ENCODE results near the gene TLL2.

TLL2 gene

DNA sequence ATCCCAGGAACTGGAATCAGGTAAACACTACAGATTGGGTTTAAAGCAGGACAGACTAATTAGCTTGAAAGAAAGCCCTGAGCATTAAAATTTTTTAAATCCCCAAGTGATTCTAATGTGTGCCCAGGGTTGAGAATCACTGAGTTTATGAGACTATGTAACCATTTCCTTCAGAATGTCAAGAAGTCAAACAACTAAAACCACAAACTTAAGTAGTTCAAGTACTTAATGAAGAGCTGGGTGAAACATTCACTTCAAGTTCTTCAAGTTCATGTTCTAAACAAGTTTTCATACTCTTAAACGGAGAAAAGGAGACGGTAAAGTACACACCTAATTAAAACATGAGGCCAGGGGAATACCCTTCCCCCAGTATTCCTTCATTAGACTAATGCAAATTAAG is 28.2 kb upstream of the TLL2 start:
- no peaks in the 10 kb centered on the region for H3F3A ChIP-seq (ENCODE audit: low read depth)
- H3K9me2 ChIP-seq (replicated peaks; ENCODE audit: low read depth, low read length) = no peaks in the 10 kb centered on the region
- H3K27me3 ChIP-seq (ENCODE audit: insufficient read depth, low read length, poor library complexity, severe bottlenecking) = no peaks in the 10 kb centered on the region
- no peak overlapping the region for H3K9ac ChIP-seq (ENCODE audit: low read depth, low read length, poor library complexity, severe bottlenecking)
- peaks cover 83% of the 10 kb centered on the region for H3K36me3 ChIP-seq (ENCODE audit: insufficient read depth, low read length)
- peaks cover 12% of the 10 kb centered on the region; the same call in 1 of the 2 replicates for H3K79me2 ChIP-seq (ENCODE audit: insufficient read depth, low read length)
- no peak overlapping the region for H3K4me2 ChIP-seq (ENCODE audit: low read depth, low read length, poor library complexity, severe bottlenecking)
- no peak overlapping the region for H3K4me3 ChIP-seq (ENCODE audit: low read length, poor library complexity, severe bottlenecking)
- TF ChIP-seq, protein P1, sequence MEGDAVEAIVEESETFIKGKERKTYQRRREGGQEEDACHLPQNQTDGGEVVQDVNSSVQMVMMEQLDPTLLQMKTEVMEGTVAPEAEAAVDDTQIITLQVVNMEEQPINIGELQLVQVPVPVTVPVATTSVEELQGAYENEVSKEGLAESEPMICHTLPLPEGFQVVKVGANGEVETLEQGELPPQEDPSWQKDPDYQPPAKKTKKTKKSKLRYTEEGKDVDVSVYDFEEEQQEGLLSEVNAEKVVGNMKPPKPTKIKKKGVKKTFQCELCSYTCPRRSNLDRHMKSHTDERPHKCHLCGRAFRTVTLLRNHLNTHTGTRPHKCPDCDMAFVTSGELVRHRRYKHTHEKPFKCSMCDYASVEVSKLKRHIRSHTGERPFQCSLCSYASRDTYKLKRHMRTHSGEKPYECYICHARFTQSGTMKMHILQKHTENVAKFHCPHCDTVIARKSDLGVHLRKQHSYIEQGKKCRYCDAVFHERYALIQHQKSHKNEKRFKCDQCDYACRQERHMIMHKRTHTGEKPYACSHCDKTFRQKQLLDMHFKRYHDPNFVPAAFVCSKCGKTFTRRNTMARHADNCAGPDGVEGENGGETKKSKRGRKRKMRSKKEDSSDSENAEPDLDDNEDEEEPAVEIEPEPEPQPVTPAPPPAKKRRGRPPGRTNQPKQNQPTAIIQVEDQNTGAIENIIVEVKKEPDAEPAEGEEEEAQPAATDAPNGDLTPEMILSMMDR (conservative IDR thresholded peaks at IDR 0.05; ENCODE audit: low read length) = no peak
- TF ChIP-seq EZH2phosphoT487 (IDR thresholded peaks at IDR 0.05; ENCODE audit: borderline replicate concordance) = no peak
- H3K4me1 ChIP-seq (ENCODE audit: insufficient read depth, low read length, poor library complexity, severe bottlenecking) = no peaks in the 10 kb centered on the region
- H3K9me3 ChIP-seq (ENCODE audit: insufficient read depth, low read depth, low read length) = no peaks in the 10 kb centered on the region
- H4K20me1 ChIP-seq (ENCODE audit: insufficient read depth, low read length, poor library complexity, severe bottlenecking) = peaks cover 23% of the 10 kb centered on the region
- no peak overlapping the region for H2AFZ ChIP-seq (ENCODE audit: low read length)

DNA sequence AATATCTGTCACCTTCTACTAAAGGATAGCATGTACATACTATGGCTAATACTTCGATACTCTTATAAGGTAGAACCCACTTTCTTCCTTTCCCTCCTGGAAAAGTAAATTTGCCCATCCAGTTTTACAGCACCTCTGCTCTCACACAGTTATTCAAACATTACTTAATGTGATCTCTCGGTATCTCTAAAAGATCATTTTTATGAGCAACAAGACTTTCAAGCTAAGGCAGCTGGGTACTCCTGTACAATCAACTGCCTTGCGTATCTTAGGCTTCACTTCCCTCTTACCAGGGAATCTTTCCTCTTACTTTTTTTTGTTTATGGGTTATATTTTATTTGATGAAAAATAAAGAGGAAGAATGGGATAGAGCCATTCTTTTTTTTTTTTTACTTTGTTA is 26.5 kb upstream of the TLL2 start:
- no peaks in the 10 kb centered on the region for H3K9me2 ChIP-seq (replicated peaks; ENCODE audit: low read depth, low read length)
- H3K4me2 ChIP-seq (ENCODE audit: low read depth, low read length, poor library complexity, severe bottlenecking) = no peak overlapping the region
- peaks cover 18% of the 10 kb centered on the region for H4K20me1 ChIP-seq (ENCODE audit: insufficient read depth, low read length, poor library complexity, severe bottlenecking)
- no peak for TF ChIP-seq EZH2phosphoT487 (IDR thresholded peaks at IDR 0.05; ENCODE audit: borderline replicate concordance)
- TF ChIP-seq, protein P1 (conservative IDR thresholded peaks at IDR 0.05; ENCODE audit: low read length) = no peak
- H3F3A ChIP-seq (ENCODE audit: low read depth) = no peaks in the 10 kb centered on the region
- H3K4me3 ChIP-seq (ENCODE audit: low read length, poor library complexity, severe bottlenecking) = no peak overlapping the region
- peaks cover 23% of the 10 kb centered on the region; the same call in 1 of the 2 replicates for H3K79me2 ChIP-seq (ENCODE audit: insufficient read depth, low read length)
- H3K9ac ChIP-seq (ENCODE audit: low read depth, low read length, poor library complexity, severe bottlenecking) = no peak overlapping the region
- H3K4me1 ChIP-seq (ENCODE audit: insufficient read depth, low read length, poor library complexity, severe bottlenecking) = no peaks in the 10 kb centered on the region
- H3K27me3 ChIP-seq (ENCODE audit: insufficient read depth, low read length, poor library complexity, severe bottlenecking) = no peaks in the 10 kb centered on the region
- H2AFZ ChIP-seq (ENCODE audit: low read length) = no peak overlapping the region
- no peaks in the 10 kb centered on the region for H3K9me3 ChIP-seq (ENCODE audit: insufficient read depth, low read depth, low read length)
- peaks cover 71% of the 10 kb centered on the region for H3K36me3 ChIP-seq (ENCODE audit: insufficient read depth, low read length)

DNA sequence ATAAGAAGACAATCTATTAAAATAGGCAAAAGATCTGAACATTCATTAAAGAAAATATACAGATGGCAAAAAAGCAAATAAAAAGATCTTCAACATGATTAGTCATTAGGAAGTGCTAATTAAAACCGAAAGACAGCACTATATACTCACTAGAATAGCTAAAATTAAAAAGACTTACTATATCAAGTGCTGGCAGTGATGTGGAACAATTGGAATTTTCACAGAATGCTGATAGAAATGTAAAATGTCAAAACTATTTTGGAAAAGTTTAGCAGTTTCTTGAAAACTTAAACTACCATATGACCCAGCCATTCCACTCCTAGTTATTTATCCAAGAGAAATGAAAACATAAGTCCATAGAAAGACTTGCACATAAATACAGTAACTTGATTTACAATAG is 25.0 kb upstream of the TLL2 start:
- Histone ChIP-seq H3K4me1 (ENCODE audit: insufficient read depth, low read length, poor library complexity, severe bottlenecking) (no peaks in the 10 kb centered on the region), H3K4me2 (ENCODE audit: low read depth, low read length, poor library complexity, severe bottlenecking) (no peak overlapping the region), H2AFZ (ENCODE audit: low read length) (no peak overlapping the region), H3K9ac (ENCODE audit: low read depth, low read length, poor library complexity, severe bottlenecking) (no peak overlapping the region), H3K9me2 (replicated peaks; ENCODE audit: low read depth, low read length) (no peaks in the 10 kb centered on the region), H3F3A (ENCODE audit: low read depth) (no peaks in the 10 kb centered on the region), H4K20me1 (ENCODE audit: insufficient read depth, low read length, poor library complexity, severe bottlenecking) (peaks cover 24% of the 10 kb centered on the region), H3K79me2 (ENCODE audit: insufficient read depth, low read length) (peaks cover 28% of the 10 kb centered on the region), H3K36me3 (ENCODE audit: insufficient read depth, low read length) (peaks cover 67% of the 10 kb centered on the region), H3K9me3 (ENCODE audit: insufficient read depth, low read depth, low read length) (no peaks in the 10 kb centered on the region), H3K4me3 (ENCODE audit: low read length, poor library complexity, severe bottlenecking) (no peak overlapping the region), H3K27me3 (ENCODE audit: insufficient read depth, low read length, poor library complexity, severe bottlenecking) (no peaks in the 10 kb centered on the region)
- TF ChIP-seq, protein P1 (conservative IDR thresholded peaks at IDR 0.05; ENCODE audit: low read length) = no peak
- TF ChIP-seq EZH2phosphoT487 (IDR thresholded peaks at IDR 0.05; ENCODE audit: borderline replicate concordance) = no peak

Data from Loucy (cell line).